HepG2 (cell line): ENCODE measurements around the gene ASAP2.

Experiments used
- CTCF ChIP-seq: sonication (generic); formaldehyde crosslinking; IDR thresholded peaks from 2 replicates; pipeline ENCODE4 v1.5.0; 2020; ENCODE audit warnings: mild to moderate bottlenecking, missing genetic modification reagents, moderate library complexity
- FOSL1 ChIP-seq: sonication (generic); formaldehyde crosslinking; IDR thresholded peaks from 2 replicates; pipeline ENCODE4 v1.9.0; 2021; ENCODE audit warnings: missing genetic modification reagents, borderline replicate concordance
- NFE2 ChIP-seq: sonication (generic); formaldehyde crosslinking; IDR thresholded peaks from 2 replicates; pipeline ENCODE4 v1.4.0; 2020; ENCODE audit warnings: missing genetic modification reagents
- NFE2L2 ChIP-seq: fragments of 150-350 bp; IDR thresholded peaks from 2 replicates; pipeline ENCODE4 v1.6.1; 2014; ENCODE audit warnings: low read length
- ZNF24 ChIP-seq: fragments of 450-650 bp; IDR thresholded peaks from 2 replicates; pipeline ENCODE4 v1.6.1; 2017; ENCODE audit warnings: antibody characterized with exemption, mild to moderate bottlenecking

DNA sequence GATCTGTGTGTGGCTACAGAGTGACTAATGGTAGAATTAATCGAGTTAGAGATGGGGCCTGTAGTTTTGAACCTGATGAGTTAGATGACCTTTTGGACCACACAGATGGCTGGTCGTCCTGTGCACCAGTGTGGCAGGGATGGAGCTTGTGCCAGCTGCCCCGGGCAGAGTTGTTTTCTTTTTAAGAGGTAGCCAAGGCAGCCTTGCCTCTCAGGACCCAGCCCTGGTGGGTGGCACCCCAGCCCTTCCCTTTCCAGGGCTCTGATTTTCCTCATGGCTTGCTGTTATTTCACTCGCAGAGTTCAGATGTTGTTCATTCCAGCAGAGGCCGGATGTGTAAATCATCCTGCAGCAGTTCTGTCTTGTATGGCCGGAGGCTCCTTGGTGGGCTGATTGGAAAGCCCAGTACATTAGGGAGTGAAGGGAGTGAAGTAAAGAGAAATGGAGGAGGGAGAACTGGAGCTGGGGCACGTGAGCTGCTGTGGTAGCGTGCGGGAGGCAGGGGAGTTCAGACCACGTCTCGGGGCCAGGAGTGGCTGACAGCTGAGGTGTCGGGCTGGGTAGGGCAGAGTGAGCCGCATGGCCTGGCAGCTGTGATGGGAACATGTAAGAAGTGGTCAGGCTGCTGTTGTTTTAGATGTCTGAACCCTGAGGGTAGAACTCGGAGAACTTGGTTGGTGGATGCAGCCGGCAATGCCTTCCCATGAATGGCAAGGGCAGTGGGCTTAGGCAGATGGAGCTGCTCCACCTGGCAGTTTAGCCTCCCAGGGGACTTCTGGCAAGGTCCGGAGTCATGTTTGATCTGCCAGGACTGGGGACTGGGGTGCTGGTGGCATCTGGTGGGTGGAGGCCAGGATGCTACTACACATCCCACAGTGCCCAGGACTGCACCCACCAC, 28.8 kb downstream of the ASAP2 start:
- no peak for TF ChIP-seq ZNF24
- TF ChIP-seq NFE2: no peak
- no peak for TF ChIP-seq FOSL1 (CRISPR knock-in tag)
- no peak for TF ChIP-seq NFE2L2
- TF ChIP-seq CTCF (CRISPR knock-in tag): no peak
